Fibroblast of villous mesenchyme (primary cell): ENCODE measurements around the gene KCNMA1. TPM values are rescaled to one million over a fixed set of nuclear protein-coding genes. Genes with fewer than 3 reads are reported as not detected.

Source experiments
- DNase-seq: peaks from one replicate; pipeline ENCODE4 v3.0.0-alpha.2; 2010; ENCODE audit warnings: low read depth
- H3K4me3 ChIP-seq: 2 replicates; pipeline ENCODE4 v1.5.1; 2011; ENCODE audit warnings: low read depth, mild to moderate bottlenecking, low read length
- total RNA-seq: library from RNA; depleted of rRNA; stranded (reverse); fragments of >200 nt; gene quantifications from 2 replicates; pipeline ENCODE4 v1.2.3, GENCODE V29; 2012
- TF ChIP-seq, protein P1 (sequence below): IDR thresholded peaks from 2 replicates; pipeline ENCODE4 v1.5.1; 2012; ENCODE audit warnings: low read depth, mild to moderate bottlenecking, low read length; ENCODE audit not compliant: insufficient read depth

The KCNMA1 gene
- total RNA-seq, 1 donor, result 36.7 TPM

DNA sequence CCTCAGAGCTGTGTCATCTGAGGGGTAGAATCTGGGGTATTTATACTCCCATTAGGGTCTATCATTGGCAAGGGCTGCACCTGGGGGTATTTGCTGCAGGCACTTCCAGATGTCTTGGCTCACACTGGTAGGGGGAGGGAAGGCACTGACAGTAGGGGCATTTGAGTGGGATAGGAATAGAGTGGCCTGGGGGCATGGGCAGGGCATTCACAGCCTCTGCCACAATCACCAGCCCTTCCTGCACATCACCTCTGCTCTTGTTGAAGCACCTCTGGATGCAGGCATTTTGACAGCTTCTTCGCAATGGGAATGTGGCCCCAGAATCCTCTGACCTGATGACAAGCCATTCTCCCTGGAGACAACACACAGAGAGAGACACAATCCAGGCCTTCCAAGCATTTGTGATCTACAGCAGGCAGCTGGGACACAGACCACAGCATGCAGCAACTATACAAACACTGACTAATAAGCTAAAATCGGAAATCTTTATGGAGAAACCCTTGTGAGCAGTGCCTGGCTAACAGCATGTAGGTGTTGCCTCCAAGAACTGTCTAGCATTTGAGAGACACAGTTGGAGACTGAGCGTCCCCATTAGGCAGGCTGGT is 178.5 kb downstream of the KCNMA1 start:
- peak; percentile 28 for DNase-seq
- no peak overlapping the region for H3K4me3 ChIP-seq
- TF ChIP-seq, protein P1, sequence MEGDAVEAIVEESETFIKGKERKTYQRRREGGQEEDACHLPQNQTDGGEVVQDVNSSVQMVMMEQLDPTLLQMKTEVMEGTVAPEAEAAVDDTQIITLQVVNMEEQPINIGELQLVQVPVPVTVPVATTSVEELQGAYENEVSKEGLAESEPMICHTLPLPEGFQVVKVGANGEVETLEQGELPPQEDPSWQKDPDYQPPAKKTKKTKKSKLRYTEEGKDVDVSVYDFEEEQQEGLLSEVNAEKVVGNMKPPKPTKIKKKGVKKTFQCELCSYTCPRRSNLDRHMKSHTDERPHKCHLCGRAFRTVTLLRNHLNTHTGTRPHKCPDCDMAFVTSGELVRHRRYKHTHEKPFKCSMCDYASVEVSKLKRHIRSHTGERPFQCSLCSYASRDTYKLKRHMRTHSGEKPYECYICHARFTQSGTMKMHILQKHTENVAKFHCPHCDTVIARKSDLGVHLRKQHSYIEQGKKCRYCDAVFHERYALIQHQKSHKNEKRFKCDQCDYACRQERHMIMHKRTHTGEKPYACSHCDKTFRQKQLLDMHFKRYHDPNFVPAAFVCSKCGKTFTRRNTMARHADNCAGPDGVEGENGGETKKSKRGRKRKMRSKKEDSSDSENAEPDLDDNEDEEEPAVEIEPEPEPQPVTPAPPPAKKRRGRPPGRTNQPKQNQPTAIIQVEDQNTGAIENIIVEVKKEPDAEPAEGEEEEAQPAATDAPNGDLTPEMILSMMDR, result no peak

DNA sequence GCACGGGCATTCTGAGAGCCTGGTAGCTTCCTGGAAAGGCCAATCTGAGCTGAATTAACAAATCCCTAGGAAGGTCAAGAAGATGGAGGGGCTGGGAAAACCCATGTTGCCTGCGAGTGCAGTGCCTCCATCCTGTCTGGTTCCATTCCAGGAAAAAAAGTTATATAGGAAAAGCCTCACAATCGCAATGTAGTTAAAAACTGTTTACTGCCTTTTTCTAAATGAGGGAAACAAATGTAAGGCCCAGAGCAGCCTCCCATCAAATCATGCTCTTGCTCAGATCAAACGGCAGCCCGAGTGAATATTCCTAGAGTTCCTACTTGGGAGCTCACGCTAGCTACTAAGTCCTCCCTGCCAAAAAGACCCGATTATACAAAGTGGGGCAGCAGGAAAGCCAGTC is 179.9 kb downstream of the KCNMA1 start:
- TF ChIP-seq, protein P1, result no peak
- no peak for DNase-seq
- H3K4me3 ChIP-seq, result no peak overlapping the region

DNA sequence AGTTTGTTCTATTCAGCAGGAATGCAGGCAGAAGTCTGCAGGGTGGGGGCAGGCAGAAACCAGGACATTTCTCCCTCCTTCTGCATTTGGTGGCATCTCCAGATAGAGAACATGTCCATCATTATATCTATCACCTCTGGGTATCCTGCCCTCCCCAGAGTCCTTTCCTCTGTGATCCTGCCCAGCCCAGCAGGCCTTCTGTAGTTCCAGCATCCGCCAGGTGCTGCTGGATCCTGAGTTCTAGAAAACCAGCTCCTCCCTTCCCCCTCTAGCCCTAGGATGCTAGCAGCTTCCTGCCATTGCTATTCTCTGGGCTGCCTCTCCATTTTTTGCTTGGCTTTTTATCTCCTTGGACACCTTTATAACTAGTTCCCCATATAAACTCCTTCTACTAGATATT is 180.3 kb downstream of the KCNMA1 start:
- no peak for DNase-seq
- no peak overlapping the region for H3K4me3 ChIP-seq
- TF ChIP-seq, protein P1, result no peak

DNA sequence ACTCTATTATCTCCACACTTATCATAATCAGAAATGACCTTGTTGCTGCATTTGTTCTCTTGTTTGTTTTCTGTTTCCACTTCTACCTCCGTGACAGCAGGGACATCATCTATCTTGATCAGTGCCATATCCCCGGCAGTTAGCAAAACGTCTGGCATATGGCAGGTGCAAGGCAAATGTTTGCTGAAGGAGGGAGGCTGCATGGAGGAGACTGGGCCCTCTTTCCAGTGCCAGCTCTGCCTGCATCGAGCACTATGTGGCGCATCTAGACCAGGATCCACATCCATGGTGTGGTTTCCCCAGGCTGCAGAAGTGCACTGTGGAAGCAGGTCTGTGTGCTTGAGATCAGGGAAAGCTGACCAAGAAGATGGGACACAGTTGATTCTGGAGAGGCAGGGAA is 181.2 kb downstream of the KCNMA1 start:
- TF ChIP-seq, protein P1, result no peak
- no peak overlapping the region for H3K4me3 ChIP-seq
- DNase-seq, result no peak

DNA sequence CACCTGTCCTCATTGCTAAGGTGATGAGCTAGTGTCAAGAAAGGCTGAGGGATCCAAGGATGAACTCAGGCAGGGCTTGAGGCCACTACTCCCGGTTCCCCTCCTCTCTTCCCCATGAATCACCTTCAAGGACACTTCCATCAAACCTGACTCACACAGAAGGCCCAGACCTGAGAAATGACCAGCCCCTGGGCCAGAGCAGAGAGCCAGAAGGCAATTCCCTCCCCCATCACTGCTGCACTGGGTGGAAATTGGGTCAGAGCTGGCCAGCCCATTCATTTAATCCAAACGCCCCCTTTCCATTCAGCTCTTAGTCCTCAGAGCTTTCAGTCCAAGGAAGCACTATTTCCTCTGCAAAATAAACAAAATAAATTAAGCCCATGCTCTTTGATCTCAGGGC is 182.0 kb downstream of the KCNMA1 start:
- DNase-seq, result no peak
- TF ChIP-seq, protein P1, result no peak
- no peak overlapping the region for H3K4me3 ChIP-seq

DNA sequence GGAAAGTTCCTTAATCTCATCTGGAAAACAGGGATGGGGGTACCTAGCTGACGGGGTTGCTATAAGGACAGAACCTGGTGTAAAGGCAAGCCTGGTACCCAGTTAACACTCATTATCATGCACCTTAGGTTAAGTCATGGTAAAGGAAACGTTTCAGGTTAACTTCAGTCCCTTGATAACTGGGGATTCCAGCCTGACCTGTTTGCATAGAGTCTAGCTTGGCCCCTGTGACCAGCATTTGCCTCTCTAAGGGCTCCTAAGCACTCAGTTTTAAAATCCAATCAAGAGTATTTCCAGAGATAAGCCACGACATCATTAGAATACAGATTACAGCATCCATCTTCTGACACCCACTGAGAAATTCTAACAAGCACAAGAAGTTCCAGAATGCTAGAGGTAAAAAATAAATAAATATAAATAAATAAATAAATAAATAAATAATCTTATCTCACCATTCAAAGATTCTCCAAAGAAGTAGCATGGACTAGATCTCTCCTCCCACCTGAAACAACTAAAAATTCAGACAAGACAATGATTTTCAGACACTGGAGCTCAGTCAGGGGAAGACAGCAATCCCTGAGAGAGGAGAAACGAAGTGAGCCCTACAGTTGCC is 184.6 kb downstream of the KCNMA1 start:
- no peak for DNase-seq
- H3K4me3 ChIP-seq, result no peak overlapping the region
- TF ChIP-seq, protein P1, result no peak

DNA sequence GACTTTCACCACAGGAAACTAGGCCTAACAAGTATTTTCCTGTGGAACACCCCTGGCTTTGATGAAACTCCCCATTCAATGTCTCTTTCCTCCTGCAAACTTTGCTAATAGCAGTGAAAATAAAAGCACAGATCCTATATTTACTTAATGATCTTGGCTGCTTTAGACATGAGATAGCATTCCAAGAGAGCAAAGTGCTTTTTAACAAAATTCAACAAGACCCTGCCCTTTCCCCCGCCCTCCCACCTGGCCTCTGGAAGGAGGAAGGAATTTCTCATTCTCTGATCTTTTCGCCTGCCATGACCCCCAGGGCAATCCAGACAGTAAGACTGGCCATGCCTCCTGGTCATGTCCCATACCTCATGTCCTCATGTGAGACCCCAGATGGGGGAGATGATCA is 185.7 kb downstream of the KCNMA1 start:
- no peak for DNase-seq
- TF ChIP-seq, protein P1, result no peak
- H3K4me3 ChIP-seq, result no peak overlapping the region
